Stimulated activated CD4-positive, alpha-beta T cell treated with anti-CD3 and anti-CD28 coated beads, Interleukin-2, amount 100 ng/mL, for 48 hours (primary cell): Measurements from ENCODE around the gene MARCO.

ENCODE experiments used
- DNase-seq, 2 donors: peaks; one replicate each; pipeline ENCODE4 v3.0.0-alpha.2; 2020

MARCO gene

DNA sequence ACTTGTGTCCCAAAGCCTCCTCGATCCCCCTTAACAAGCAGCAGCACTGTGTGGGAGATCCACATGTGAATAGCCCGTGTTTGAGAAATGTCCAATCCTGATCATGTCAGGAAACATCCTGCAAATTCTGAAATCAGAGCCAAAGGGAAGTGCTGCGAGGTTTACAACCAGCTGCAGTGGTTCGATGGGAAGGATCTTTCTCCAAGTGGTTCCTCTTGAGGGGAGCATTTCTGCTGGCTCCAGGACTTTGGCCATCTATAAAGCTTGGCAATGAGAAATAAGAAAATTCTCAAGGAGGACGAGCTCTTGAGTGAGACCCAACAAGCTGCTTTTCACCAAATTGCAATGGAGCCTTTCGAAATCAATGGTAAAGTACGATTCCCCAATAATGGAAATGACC is at the start of gene MARCO:
TSS of gene MARCO (plus strand) at position 164 of the 400 bp plus-strand sequence. CDS start at position 271, 107 bp downstream.
- DNase-seq: no peak

DNA sequence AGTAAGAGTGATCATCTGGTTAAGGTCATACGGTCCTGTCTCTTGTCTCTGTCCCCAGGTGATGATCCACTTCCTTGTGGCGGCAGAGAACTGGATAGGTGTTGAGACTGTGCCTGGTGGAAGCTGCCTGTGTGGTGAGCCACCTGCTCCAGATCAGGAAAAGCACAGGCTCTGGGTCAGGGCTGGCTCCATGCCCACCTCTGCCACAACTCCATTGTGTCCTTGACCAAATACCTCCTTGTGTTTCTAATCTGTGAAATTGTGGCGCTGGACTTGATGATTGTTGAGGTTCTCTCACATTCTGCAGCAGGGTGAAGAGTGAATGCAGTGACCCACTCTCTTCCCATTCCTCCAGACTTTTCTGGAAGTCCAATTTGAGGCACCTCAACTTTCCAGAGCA is 48.9 kb upstream of the MARCO start:
- no peak for DNase-seq

GRCh38 chr2:118902266-118903028 is 39.5 kb upstream of the MARCO start:
- no peak for DNase-seq

DNA sequence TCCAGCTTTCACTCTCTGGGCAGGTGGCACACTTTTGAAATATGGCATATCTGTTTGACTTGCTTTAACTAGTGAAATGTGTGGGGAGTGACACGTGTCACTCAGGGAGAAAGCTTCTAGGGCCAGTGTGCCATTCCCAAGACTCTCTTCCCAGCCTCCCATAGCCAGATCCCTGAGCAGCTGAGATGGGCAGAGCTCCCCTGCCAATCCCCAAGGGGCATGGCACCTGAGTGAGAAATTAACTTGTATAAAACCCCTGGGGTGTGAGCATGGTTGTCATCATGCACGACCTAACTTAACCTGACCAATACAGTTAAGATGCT is 39.0 kb upstream of the MARCO start:
- DNase-seq: no peak

DNA sequence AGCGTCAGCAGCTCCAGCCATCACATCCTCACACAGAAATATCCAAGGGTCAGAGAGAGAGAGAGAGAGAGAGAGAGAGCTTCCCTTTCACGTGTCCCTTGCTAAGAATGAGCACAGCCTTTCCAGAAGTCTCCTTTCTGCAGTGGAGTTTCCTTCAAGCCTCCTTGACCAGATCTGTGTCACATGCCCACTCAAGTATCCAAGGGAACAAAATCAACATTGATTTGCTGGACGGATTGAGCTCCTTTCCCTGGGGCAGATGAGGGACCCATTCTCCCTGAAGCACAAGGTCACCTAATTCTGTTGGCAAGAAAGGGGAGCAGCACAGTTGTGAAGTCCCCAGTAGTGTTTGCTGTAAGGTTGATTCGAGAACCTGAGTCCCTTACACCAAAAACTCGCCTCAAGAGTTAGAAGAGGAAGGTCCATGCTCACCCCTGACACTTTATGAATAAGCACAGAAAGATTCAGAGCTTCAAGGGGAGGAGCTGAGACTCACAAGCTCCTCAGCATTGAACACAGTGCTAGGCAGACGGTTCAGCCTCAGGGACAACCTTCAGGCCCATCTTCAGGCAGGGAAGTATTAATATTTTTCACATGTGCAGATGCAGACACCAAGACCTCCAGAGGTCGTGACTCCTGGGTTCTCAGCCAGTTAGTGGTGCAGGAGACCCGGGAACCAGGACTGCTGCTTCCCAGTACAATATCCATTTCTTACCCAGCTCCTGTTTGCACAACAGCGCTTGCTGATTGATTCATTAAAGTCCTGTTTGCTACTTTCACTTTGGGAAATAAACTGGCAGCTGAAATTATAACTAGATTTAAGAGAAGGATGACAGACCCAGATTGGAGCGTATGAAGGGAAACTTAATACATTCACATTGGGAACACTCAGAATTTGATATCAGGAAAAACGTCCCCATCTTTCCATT is 38.2 kb upstream of the MARCO start:
- no peak for DNase-seq

DNA sequence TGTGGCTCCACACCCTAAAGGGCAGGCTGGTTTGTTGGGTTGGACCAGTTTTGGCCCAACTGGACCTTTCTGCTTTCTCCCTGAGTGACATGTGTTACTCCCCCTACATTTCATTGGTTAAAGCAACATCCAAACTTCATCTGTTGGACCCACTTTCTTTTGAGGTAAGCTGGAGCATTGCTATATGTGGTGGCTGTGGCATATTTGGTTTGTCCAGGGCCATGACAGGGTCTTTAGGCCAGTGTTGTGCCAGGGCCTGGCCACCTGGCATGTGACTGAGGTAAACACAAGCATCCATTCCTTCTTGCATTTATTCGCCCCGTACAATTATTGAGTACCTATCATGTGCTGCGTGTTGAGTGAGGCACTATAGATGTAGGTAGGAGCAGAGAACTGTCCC is 36.8 kb upstream of the MARCO start:
- DNase-seq: no peak

DNA sequence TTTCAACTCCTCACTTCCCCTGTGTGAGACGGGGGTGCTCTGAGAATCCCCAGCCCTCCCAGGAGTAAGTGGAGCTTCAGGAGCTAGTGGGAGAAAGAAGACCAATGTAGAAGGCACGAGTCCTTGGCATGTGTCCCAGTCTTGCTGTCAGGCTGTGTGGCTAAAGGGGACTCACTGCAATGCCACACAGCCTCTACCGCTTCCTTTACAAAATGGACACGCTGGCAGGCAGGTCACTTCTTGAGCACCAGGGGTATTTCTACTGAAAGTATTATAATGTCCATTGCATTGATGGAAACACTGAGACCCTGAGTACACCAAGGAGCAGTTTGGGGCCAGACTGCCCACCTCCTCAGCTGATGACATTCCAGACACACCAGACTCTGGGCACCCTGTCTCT is 35.8 kb upstream of the MARCO start:
- DNase-seq: no peak

- DNase-seq: no peak
Measured at GRCh38 chr2:118907759-118908158, 34.2 kb upstream of the MARCO start.

GRCh38 chr2:118909191-118909590 is 32.8 kb upstream of the MARCO start:
- DNase-seq: no peak

GRCh38 chr2:118911166-118911856 is 30.7 kb upstream of the MARCO start:
- no peak for DNase-seq

GRCh38 chr2:118911936-118912335 is 30.1 kb upstream of the MARCO start:
- DNase-seq: no peak

- DNase-seq: no peak
Measured at GRCh38 chr2:118913131-118913802, 28.7 kb upstream of the MARCO start.

- no peak for DNase-seq
Measured at GRCh38 chr2:118913803-118914645, 28.0 kb upstream of the MARCO start.

DNA sequence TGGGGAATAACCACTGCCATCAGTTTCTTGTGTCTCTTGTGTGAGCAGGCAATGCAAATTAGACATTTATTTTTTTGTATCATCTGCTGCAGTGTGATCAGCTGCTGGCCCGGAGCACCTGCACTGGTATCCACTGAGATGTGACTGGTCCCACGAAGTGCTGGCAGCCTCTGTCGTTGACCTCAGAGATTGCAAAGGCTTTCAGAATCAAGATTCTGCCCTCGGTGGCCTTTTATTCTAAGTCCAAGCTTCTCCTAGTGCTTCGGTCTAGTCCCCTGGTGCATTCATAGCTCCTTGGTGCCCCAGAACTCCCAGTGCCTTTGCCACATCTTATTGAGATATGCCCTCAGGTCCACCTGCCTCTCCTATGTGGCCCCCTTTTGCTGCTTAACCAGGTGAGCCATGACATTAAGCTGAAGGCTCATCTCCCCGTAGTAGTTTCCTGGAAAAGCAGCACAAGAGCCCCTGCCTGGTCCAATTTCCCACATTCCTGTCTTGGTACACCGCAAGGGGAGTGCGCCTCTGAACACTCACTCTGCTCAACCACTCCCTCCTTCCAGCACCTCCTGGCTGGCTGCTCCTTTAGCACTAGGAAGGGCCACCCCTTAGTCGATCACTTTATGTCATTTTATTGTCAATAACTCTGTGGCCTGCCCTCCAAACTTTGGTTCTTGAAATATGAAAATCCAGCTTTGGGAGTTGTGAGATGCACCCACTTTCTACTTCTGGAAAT is 27.1 kb upstream of the MARCO start:
- no peak for DNase-seq

DNA sequence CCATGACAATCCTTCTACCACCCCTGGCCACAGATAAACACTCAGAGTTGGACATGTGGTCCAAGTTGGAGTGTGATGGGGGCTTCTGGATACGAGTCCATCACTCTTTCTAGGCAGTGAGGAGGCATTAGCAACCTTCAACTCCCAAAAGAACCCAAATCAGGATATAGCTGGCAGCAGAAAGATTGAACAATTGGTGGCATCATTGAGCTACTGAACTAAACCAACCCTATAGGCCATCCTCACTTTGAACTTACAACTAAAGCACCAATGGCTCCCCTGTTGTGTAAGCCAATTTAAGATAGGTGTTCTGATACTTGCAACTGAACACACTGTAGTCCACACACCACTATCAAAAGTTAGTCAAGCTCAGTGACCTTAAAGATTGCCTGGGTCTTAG is 24.0 kb upstream of the MARCO start:
- no peak for DNase-seq

DNA sequence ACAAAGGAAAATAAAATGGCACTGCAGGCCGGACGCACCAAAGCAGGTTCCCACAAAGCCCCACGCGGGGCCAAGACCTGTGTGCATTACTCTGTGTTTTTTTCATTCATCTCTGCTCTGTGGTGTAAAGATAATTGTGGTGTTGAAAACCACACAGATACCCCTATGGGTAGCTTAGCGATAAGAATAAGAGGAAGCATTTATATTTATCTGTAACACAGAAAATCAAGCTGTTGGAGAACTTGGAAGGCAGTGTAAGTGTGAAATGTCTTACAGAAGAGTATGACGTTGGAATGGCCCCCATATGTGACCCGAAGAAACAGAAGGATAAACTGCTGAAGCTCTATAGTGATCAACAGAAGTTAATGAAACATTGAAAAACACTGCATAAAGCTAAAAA is 20.3 kb upstream of the MARCO start:
- no peak for DNase-seq

GRCh38 chr2:118922254-118922653 is 19.7 kb upstream of the MARCO start:
- DNase-seq: no peak

DNA sequence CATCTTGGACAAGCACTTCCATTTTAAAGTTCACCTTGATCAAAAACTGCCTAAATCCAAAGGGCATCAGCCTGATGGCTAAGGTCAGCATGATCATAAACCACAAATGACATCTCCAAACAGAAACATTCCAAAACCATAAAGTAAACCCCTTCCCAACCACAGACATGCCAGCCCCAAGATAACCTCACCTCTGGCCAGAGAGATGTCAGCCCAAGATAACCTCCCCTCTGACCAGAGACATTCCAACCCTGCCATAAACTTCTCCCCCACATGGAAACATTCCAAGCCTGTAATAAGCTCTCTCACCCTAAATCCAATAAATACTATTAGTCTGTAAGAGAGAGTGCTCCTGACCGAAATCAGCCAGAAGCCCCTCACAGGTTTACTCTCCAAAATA is 18.6 kb upstream of the MARCO start:
- DNase-seq: no peak

- no peak for DNase-seq
Measured at GRCh38 chr2:118925476-118925875, 16.5 kb upstream of the MARCO start.

DNA sequence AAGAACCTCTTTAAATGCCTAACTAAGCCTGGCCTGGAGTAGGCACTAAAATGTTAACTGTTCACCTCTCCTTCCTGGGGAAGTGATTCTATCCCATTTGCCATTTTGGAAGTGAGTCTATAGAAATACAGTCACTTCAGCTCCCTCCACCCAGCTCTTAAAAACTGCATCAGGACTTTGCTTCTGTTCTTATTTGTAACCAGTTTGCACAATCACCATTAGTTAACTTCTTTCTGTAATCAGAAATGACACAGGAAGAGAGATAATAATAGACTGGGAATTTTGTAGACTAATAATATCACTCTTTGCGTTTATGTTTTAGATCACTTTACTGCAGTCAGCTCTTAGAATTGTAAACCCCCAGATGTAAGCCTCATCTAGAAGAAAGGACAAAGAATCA is 16.0 kb upstream of the MARCO start:
- DNase-seq: no peak

DNA sequence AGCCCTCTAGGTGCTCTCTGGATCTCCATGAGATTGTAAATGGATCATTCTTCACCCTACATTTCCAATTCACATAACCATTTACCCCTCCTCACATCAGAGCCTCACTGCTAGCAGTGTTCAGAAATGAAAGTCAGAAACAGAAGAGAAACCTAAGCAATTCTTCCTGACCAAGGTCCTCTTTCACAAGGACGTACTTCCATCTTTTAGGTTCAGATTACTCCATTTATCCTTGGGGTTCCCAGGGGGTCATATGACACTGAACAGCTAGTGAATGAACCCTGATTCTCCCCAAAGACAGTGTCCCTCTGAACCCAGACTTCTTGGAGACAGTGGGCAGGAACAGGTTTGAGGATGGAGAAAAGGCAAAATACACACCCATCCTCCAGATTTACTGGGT is 12.9 kb upstream of the MARCO start:
- DNase-seq: no peak
